Natural killer cell (primary cell): ENCODE data around the gene SIPA1. TPM values are rescaled to one million over a fixed set of nuclear protein-coding genes. Genes with fewer than 3 reads are reported as not detected.
A peak's percentile ranks its signal among the peaks of the same experiment; 100 is the strongest.

Source experiments
- ATAC-seq, 3 donors: fragments of 150-1000 bp in 2 of 3; fragments of 200-7000 bp in 1 of 3; cut with Tn5 transposase; 1 replicate in 1 of 3; 2 replicates in 2 of 3; pipeline ENCODE4 v1.10.0; 2021; ENCODE audit warnings: mild to moderate bottlenecking in 2 of 3, moderate library complexity in 2 of 3
- DNase-seq, 2 donors: peaks; one replicate each; pipeline versions ENCODE4 v3.0.0 to v3.0.0-alpha.2; 2013 to 2021; ENCODE audit warnings: mixed read lengths in 1 of 2
- H3K27ac ChIP-seq: one replicate; pipeline ENCODE4 v1.5.1; 2013; ENCODE audit warnings: mild to moderate bottlenecking, low read length
- H3K27me3 ChIP-seq: one replicate; pipeline ENCODE4 v1.6.1; 2013; ENCODE audit warnings: low read length; ENCODE audit not compliant: control insufficient read depth, insufficient read depth
- H3K36me3 ChIP-seq: one replicate; pipeline ENCODE4 v1.6.1; 2013; ENCODE audit warnings: low read length; ENCODE audit not compliant: control insufficient read depth, insufficient read depth
- H3K4me1 ChIP-seq: one replicate; pipeline ENCODE4 v1.6.1; 2013; ENCODE audit warnings: low read length; ENCODE audit not compliant: control insufficient read depth, insufficient read depth
- H3K4me3 ChIP-seq: one replicate; pipeline ENCODE4 v1.5.1; 2013; ENCODE audit warnings: low read length
- H3K9me3 ChIP-seq: one replicate; pipeline ENCODE4 v1.6.1; 2013; ENCODE audit warnings: low read length; ENCODE audit not compliant: control insufficient read depth, insufficient read depth
- H3K27ac Mint-ChIP-seq, 2 donors: one replicate each; pipeline ENCODE4 v1.8.0; 2022; ENCODE audit warnings: mild to moderate bottlenecking in 2 of 2, mixed read lengths in 2 of 2, moderate library complexity in 1 of 2
- H3K27me3 Mint-ChIP-seq, 2 donors: one replicate each; pipeline ENCODE4 v1.8.0; 2022; ENCODE audit warnings: low read depth in 2 of 2, mixed read lengths in 2 of 2
- H3K36me3 Mint-ChIP-seq: one replicate; pipeline ENCODE4 v1.8.0; 2022; ENCODE audit warnings: mixed read lengths
- H3K4me1 Mint-ChIP-seq, 2 donors: one replicate each; pipeline ENCODE4 v1.8.0; 2022; ENCODE audit warnings: mixed read lengths in 2 of 2
- H3K4me3 Mint-ChIP-seq: one replicate; pipeline ENCODE4 v1.8.0; 2022; ENCODE audit warnings: mild to moderate bottlenecking, moderate library complexity, mixed read lengths
- H3K9me3 Mint-ChIP-seq, 2 donors: one replicate each; pipeline ENCODE4 v1.8.0; 2022; ENCODE audit warnings: mixed read lengths in 2 of 2
- CTCF ChIP-seq: fragments of 200-600 bp; IDR thresholded peaks from one replicate; pipeline ENCODE4 v1.8.0; 2022; ENCODE audit warnings: antibody characterized with exemption
- WGBS: methylation state at CpG from one replicate; pipeline ENCODE4 v1.1.7; 2013; ENCODE audit warnings: missing lambda C conversion rate; ENCODE audit not compliant: insufficient coverage; 5-methylcytosine and 5-hydroxymethylcytosine counted together
- intact Hi-C: fragments of 100-400 bp; cut with micrococcal nuclease; formaldehyde crosslinking; loops from one replicate; pipeline ENCODE4 v1.14.2; 2022
- total RNA-seq, 4 donors: library from RNA; stranded (reverse); fragments of 120-200 nt in 1 of 4; gene quantifications; one replicate each; pipeline versions ENCODE4 v1.2.3 to v1.2.4, GENCODE V29; 2013 to 2022

SIPA1 gene
- total RNA-seq, 3 donors from 2014 or later (not counting 1 experiment from before 2014, with no cell fraction given), result 520 to 776 (median 743) TPM

GRCh38 chr11:65696802-65697552 is 59.1 kb downstream of the SIPA1 start:
- Histone ChIP-seq H3K27me3 (no peaks in the 10 kb centered on the region), H3K36me3 (no peaks in the 10 kb centered on the region), H3K4me3 (no peak overlapping the region), H3K9me3 (no peaks in the 10 kb centered on the region), H3K27ac (no peak overlapping the region), H3K4me1 (peaks cover 19% of the 10 kb centered on the region)
- TF ChIP-seq CTCF, result no peak
- Mint-ChIP-seq H3K4me1 (peaks cover 17 to 22% of the 10 kb centered on the region in 2 donors), H3K9me3 (no peaks in the 10 kb centered on the region), H3K36me3 (no peaks in the 10 kb centered on the region), H3K27ac (no peak overlapping the region), H3K4me3 (no peak overlapping the region), H3K27me3 (no peaks in the 10 kb centered on the region)
- intact Hi-C loops, result no loop called here
- WGBS, result 85% methylated on average over 5 of the region's 5 CpGs
- ATAC-seq (no peak), DNase-seq (no peak)

GRCh38 chr11:65698205-65698604 is 60.3 kb downstream of the SIPA1 start:
- H3K36me3 ChIP-seq, result no peaks in the 10 kb centered on the region
- H3K27me3 ChIP-seq, result peaks cover 2% of the 10 kb centered on the region
- intact Hi-C loops, result no loop called here
- 74% methylated on average over 8 of the region's 8 CpGs for WGBS
- ATAC-seq (no peak), DNase-seq (no peak)
- no peak for TF ChIP-seq CTCF
- Mint-ChIP-seq H3K36me3 (no peaks in the 10 kb centered on the region), H3K4me1 (peaks cover 17 to 22% of the 10 kb centered on the region in 2 donors), H3K27me3 (no peaks in the 10 kb centered on the region), H3K9me3 (no peaks in the 10 kb centered on the region), H3K27ac (peak overlapping the region in 1 of 2 donors; percentile 65), H3K4me3 (no peak overlapping the region)
- H3K27ac ChIP-seq, result no peak overlapping the region
- no peaks in the 10 kb centered on the region for H3K9me3 ChIP-seq
- peaks cover 19% of the 10 kb centered on the region for H3K4me1 ChIP-seq
- H3K4me3 ChIP-seq, result no peak overlapping the region

- ATAC-seq (no peak), DNase-seq (no peak)
- intact Hi-C loops, result no loop called here
- no peaks in the 10 kb centered on the region for H3K27me3 Mint-ChIP-seq
- Histone ChIP-seq H3K36me3 (no peaks in the 10 kb centered on the region), H3K4me1 (peaks cover 14% of the 10 kb centered on the region), H3K4me3 (no peak overlapping the region), H3K27ac (no peak overlapping the region), H3K27me3 (peaks cover 2% of the 10 kb centered on the region), H3K9me3 (no peaks in the 10 kb centered on the region)
- no peak overlapping the region for H3K4me3 Mint-ChIP-seq
- WGBS, result 81% methylated on average over 7 of the region's 7 CpGs
- H3K27ac Mint-ChIP-seq, result no peak overlapping the region
- H3K9me3 Mint-ChIP-seq, result no peaks in the 10 kb centered on the region
- H3K4me1 Mint-ChIP-seq, result peaks cover 10 to 15% of the 10 kb centered on the region in 2 donors
- H3K36me3 Mint-ChIP-seq, result no peaks in the 10 kb centered on the region
- no peak for TF ChIP-seq CTCF
Measured at GRCh38 chr11:65699306-65699705, 61.4 kb downstream of the SIPA1 start.

- Histone ChIP-seq H3K27me3 (peaks cover 2% of the 10 kb centered on the region), H3K4me1 (peaks cover 4% of the 10 kb centered on the region), H3K9me3 (no peaks in the 10 kb centered on the region), H3K36me3 (no peaks in the 10 kb centered on the region), H3K27ac (no peak overlapping the region), H3K4me3 (no peak overlapping the region)
- Mint-ChIP-seq H3K9me3 (no peaks in the 10 kb centered on the region), H3K27me3 (no peaks in the 10 kb centered on the region), H3K4me1 (peaks cover 3 to 6% of the 10 kb centered on the region in 2 donors), H3K4me3 (no peak overlapping the region), H3K27ac (no peak overlapping the region), H3K36me3 (no peaks in the 10 kb centered on the region)
- no peak for TF ChIP-seq CTCF
- no peak for DNase-seq
- ATAC-seq, result no peak
- intact Hi-C loops, result no loop called here
- no CpG with 5 or more reads among the region's 3 CpGs for WGBS
Measured at GRCh38 chr11:65700399-65700798, 62.5 kb downstream of the SIPA1 start.
